SK-N-SH treated with all-trans-retinoic acid at 6 μM for 48 hours (cell line): Measurements from ENCODE around the gene AKAP10.

ENCODE experiments used
- PPARA ChIP-seq: fragments of 250-450 bp; sonication (Bioruptor Pico); IDR thresholded peaks from 2 replicates; pipeline ENCODE4 v1.5.0; 2020; ENCODE audit warnings: mild to moderate bottlenecking, borderline replicate concordance
- RARB ChIP-seq: fragments of 250-450 bp; sonication (Bioruptor Pico); IDR thresholded peaks from 2 replicates; pipeline ENCODE4 v1.8.0; 2021; ENCODE audit warnings: mild to moderate bottlenecking, moderate library complexity
- SNAI2 ChIP-seq: fragments of 250-450 bp; sonication (Bioruptor Pico); IDR thresholded peaks from 2 replicates; pipeline ENCODE4 v1.5.0; 2020; ENCODE audit warnings: mild to moderate bottlenecking, moderate library complexity
- TOX ChIP-seq: fragments of 250-450 bp; sonication (Bioruptor Pico); IDR thresholded peaks from 2 replicates; pipeline ENCODE4 v1.8.0; 2021; ENCODE audit warnings: mild to moderate bottlenecking, moderate library complexity, borderline replicate concordance
- ZC3H10 ChIP-seq: fragments of 250-450 bp; sonication (Bioruptor Pico); IDR thresholded peaks from 2 replicates; pipeline ENCODE4 v1.5.1; 2021; ENCODE audit warnings: mild to moderate bottlenecking, moderate library complexity
- ZFP3 ChIP-seq: fragments of 250-450 bp; sonication (Bioruptor Pico); IDR thresholded peaks from 2 replicates; pipeline ENCODE4 v1.5.0; 2020; ENCODE audit warnings: mild to moderate bottlenecking, moderate library complexity
- ZNF565 ChIP-seq: fragments of 450-650 bp; formaldehyde crosslinking; conservative IDR thresholded peaks from 2 replicates; pipeline ENCODE4 v1.5.0; 2020; ENCODE audit warnings: low read depth, mild to moderate bottlenecking, moderate library complexity
- TF ChIP-seq, protein P1 (sequence below): fragments of 250-450 bp; sonication (Bioruptor Pico); IDR thresholded peaks from 2 replicates; pipeline ENCODE4 v1.5.1; 2021; ENCODE audit warnings: mild to moderate bottlenecking, moderate library complexity
- TF ChIP-seq, protein P2 (sequence below): fragments of 250-450 bp; sonication (Bioruptor Pico); IDR thresholded peaks from 2 replicates; pipeline ENCODE4 v1.5.0; 2020; ENCODE audit warnings: mild to moderate bottlenecking, moderate library complexity
- TF ChIP-seq, protein P3 (sequence below): fragments of 250-450 bp; sonication (Bioruptor Pico); IDR thresholded peaks from 2 replicates; pipeline ENCODE4 v1.8.0; 2021; ENCODE audit warnings: low read depth, mild to moderate bottlenecking, moderate library complexity, borderline replicate concordance

DNA sequence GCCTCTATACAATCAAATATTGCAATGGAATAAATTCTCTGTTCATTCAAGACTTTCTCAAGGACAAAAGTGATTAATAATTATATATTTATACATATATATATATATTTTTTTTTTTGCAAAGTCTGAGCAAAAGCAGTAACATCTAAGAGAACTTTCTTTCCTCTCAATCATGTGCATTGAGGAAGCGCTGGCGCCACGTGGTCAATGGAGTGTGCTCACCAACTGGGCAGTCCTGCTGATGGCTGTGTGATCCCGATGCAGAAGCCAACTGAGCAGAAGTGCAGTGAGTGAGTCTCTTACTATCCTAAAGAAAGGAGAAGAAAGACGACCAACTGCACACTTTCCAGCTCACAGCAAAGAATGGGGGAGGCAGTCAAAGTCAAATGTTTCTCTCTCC lies 72.7 kb downstream of the AKAP10 start:
- TF ChIP-seq TOX (no peak), ZC3H10 (CRISPR knock-in tag) (no peak), SNAI2 (CRISPR knock-in tag) (no peak), RARB (CRISPR knock-in tag) (no peak), ZNF565 (CRISPR knock-in tag) (no peak), PPARA (CRISPR knock-in tag) (no peak), ZFP3 (CRISPR knock-in tag) (no peak)
- TF ChIP-seq, protein P1, sequence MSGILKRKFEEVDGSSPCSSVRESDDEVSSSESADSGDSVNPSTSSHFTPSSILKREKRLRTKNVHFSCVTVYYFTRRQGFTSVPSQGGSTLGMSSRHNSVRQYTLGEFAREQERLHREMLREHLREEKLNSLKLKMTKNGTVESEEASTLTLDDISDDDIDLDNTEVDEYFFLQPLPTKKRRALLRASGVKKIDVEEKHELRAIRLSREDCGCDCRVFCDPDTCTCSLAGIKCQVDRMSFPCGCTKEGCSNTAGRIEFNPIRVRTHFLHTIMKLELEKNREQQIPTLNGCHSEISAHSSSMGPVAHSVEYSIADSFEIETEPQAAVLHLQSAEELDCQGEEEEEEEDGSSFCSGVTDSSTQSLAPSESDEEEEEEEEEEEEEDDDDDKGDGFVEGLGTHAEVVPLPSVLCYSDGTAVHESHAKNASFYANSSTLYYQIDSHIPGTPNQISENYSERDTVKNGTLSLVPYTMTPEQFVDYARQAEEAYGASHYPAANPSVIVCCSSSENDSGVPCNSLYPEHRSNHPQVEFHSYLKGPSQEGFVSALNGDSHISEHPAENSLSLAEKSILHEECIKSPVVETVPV (CRISPR knock-in tag) = no peak
- TF ChIP-seq, protein P2, sequence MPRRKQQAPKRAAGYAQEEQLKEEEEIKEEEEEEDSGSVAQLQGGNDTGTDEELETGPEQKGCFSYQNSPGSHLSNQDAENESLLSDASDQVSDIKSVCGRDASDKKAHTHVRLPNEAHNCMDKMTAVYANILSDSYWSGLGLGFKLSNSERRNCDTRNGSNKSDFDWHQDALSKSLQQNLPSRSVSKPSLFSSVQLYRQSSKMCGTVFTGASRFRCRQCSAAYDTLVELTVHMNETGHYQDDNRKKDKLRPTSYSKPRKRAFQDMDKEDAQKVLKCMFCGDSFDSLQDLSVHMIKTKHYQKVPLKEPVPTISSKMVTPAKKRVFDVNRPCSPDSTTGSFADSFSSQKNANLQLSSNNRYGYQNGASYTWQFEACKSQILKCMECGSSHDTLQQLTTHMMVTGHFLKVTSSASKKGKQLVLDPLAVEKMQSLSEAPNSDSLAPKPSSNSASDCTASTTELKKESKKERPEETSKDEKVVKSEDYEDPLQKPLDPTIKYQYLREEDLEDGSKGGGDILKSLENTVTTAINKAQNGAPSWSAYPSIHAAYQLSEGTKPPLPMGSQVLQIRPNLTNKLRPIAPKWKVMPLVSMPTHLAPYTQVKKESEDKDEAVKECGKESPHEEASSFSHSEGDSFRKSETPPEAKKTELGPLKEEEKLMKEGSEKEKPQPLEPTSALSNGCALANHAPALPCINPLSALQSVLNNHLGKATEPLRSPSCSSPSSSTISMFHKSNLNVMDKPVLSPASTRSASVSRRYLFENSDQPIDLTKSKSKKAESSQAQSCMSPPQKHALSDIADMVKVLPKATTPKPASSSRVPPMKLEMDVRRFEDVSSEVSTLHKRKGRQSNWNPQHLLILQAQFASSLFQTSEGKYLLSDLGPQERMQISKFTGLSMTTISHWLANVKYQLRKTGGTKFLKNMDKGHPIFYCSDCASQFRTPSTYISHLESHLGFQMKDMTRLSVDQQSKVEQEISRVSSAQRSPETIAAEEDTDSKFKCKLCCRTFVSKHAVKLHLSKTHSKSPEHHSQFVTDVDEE = no peak
- TF ChIP-seq, protein P3, sequence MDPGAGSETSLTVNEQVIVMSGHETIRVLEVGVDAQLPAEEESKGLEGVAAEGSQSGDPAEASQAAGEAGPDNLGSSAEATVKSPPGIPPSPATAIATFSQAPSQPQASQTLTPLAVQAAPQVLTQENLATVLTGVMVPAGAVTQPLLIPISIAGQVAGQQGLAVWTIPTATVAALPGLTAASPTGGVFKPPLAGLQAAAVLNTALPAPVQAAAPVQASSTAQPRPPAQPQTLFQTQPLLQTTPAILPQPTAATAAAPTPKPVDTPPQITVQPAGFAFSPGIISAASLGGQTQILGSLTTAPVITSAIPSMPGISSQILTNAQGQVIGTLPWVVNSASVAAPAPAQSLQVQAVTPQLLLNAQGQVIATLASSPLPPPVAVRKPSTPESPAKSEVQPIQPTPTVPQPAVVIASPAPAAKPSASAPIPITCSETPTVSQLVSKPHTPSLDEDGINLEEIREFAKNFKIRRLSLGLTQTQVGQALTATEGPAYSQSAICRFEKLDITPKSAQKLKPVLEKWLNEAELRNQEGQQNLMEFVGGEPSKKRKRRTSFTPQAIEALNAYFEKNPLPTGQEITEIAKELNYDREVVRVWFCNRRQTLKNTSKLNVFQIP (CRISPR knock-in tag) = no peak
